Activated CD4-positive, alpha-beta T cell treated with anti-CD3 and anti-CD28 coated beads, Interleukin-2, amount 50 U/mL, for 24 hours (primary cell): Measurements from ENCODE around the gene AADACL4.
A peak's percentile ranks its signal among the peaks of the same experiment; 100 is the strongest.
"Not testable (repeated sequence)": the region's sequence is repeated elsewhere in the genome, so short reads cannot be mapped to it uniquely, and the experiment has no call there.

Experiments used
- DNase-seq, 2 donors: peaks; one replicate each; pipeline ENCODE4 v3.0.0-alpha.2; 2020; ENCODE audit warnings: low read depth in 1 of 2, low spot score in 1 of 2

AADACL4 gene

DNA sequence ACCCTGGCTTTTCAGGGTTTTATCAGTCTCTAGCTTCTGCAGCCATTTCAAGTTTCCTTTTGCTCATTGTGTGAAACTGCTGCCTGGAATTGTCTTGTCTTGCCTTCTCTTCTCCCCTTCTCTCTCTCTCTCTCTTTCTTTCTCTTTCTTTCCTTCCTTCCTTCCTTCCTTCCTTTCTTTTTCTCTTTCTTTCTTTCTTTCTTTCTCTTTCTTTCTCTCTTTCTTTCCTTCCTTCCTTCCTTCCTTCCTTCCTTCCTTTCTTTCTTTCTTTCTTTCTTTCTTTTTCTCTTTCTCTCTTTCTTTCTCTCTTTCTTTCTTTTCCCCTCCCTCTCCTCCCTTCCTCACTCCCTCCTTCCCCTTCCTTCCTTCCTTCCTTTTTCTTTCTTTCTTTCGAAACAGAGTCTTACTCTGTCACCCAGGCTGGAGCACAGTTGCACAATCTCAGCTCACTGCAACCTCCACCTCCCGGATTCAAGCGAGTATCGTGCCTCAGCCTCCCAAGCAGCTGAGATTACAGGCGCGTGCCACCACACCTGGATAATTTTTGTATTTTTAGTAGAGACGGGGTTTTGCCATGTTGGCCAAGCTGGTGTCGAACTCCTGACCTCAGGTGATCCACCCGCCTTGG is 14.1 kb downstream of the AADACL4 start:
- not testable (repeated sequence) for DNase-seq

DNA sequence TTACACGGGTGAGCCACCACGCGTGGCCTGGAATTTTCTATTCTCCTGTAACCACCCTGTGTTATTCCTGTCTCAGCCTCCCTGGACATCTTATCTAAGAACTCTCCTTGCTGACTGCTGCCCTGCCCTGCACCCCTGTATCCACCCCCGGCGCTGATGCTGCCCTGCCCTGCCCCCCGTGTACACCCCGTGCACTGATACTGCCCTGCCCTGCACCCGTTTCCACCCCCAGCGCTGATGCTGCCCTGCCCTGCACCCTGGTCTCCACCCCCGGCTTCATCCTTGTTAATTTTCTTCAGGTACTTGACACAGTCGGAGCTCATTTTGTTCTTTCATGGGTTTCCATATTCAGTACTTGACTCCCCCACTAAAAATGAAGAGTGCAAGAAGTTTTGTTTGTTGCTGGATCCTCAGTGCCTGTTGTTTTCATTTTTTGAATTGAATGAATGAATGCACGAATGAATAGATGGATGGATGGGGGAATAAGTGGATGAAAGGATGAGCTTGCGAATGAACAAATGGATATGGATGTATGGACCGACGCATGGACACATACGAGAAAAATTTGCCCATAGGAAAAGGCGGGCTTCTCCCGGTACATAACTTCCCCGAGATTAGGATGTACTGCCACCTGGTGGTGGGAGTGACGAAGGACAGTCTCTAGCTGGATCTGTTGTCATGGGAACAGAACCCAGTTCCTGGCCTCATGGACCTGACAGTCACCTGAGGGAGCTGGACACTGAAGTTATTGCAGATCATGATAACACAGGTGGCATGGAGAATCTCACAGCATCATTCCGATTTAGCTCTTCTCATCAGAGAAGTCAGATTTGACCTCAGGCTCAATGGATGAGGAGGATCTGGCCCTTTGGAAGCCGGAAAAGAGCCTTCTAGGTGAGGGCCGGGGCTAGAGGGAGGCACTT is 14.9 kb downstream of the AADACL4 start:
- DNase-seq, result peak; percentile 32 to 73

DNA sequence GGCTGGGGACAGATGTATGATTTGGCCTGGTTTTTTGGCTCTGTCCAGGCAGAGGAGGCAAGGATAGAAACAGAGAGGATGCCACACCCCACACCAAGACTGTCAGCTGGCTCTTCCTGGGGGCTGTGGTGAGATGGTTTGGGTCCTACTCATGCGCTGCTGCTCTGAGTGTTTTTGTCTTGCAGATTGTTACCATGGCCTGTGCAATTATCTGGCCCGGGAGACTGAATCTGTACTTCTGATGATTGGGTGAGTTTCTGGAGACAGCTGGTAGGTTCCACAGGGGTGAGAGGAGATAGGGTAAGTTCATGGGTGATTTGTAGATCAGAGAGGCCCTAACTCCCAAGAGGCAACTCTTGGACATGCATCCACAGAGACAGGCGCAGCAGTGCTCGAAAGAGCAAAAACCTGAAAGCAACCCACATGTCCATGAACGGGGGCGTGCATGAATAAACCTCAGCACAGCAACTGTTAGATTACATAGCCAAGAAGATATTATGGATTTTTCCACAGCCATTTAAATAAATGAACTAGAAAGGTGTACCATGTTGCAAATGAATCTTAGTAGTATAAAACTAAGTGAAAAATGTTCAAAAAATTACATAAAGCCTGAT is 17.8 kb downstream of the AADACL4 start:
- no peak for DNase-seq

DNA sequence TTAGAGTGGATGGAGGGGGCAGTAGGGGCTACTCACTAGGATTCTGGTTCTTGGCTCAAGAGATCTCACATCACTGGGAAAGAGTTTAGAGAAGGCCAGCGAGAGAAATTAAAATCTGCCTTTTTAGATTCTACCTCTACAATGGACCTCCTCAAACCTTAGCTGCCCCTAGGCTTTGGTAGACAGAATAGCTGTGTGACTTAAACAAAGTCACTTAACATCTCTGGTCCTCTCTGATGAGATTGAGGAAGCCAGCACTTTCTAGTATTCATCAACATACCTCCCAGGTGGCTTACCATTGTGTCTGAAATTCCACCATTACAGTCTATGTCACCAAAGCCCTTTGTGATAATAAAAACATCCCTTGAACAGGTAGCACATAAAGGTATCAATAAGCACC is 18.7 kb downstream of the AADACL4 start:
- DNase-seq, result no peak

DNA sequence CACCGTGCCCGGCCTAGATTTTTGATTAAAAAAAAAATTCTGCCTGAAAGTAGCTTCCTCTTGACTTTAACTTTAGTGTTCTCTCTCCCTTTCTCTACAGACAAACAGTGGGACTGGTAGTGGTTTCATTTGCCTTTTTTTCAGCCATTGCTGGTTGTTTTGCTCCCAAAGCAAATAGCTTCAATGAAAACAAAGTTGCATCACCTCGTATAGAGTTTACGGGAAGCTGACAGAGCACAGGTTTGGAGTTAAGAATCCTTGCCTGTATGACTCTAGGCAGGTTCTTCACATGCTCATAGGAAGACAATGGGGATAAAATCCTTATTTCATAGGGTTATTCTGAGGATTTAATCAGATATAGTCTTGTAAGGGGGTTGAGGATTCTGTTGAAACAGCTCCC is 21.6 kb downstream of the AADACL4 start:
- DNase-seq, result no peak

DNA sequence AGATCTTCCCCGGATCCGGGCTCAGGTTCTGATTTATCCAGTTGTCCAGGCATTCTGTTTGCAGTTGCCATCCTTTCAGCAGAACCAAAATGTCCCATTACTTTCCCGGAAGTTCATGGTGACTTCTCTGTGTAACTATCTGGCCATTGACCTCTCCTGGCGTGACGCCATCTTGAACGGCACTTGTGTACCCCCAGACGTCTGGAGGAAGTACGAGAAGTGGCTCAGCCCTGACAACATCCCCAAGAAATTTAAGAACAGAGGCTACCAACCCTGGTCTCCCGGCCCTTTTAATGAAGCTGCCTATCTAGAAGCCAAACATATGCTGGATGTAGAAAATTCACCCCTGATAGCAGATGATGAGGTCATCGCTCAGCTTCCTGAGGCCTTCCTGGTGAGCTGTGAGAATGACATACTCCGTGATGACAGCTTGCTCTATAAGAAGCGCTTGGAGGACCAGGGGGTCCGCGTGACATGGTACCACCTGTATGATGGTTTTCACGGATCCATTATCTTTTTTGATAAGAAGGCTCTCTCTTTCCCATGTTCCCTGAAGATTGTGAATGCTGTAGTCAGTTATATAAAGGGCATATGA is 22.4 kb downstream of the AADACL4 start:
- DNase-seq, result no peak

DNA sequence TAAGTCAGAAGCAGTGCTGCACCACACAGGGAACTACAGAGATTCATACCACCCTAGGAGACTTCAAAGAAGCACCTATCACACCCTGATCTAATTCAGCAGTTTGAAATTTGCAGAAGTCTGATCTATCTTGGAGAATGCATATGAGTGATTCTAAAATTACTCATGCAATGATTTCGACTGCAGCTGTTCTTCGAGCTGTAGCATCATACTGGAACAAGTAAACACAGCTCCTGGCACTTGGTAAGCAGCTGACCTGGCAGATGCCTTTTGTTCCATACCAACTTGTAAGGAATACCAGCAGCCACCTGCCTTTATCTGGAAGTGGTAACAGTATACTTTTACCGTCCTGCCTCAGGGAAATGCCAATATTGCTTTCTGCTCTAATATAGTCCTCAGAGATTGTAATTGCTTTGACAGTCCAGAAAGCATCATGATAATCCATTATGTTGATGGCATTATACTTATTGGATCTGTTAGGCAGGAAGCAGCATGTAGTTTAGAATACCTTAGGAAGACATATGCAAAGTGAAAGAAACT is 25.7 kb downstream of the AADACL4 start:
- DNase-seq, result no peak

DNA sequence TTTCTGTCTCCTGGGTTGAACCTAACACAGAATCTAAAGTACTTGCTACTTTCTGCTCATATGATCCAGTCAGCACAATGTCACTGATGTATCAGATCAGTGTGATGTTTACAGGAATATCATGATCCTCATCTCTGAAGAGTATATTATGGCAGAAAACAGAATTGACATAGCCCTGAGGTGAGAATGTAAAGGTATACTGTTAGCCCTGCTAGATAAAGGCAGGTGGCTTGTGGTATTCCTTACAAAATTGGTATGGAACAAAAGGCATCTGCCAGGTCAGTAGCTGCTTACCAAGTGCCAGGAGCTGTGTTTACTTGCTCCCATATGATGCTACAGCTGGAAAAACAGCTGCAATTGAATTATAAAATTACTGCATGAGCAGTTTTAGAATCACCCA is 30.5 kb downstream of the AADACL4 start:
- DNase-seq, result no peak

DNA sequence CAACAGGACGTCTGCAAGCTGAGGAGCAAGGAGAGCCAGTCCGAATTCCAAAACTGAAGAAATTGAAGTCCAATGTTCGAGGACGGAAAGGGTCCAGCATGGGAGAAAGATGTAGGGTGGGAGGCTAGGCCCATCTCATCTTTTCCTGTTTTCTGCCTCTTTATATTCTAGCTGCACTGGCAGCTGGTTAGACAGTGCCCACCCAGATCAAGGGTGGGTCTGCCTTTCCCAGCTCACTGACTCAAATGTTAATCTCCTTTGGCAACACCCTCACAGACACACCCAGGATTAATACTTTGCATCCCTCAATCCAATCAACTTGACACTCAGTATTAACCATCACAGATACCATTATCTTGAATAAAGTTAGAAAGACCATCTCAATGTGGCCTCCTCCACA is 32.2 kb downstream of the AADACL4 start:
- DNase-seq, result not testable (repeated sequence)

DNA sequence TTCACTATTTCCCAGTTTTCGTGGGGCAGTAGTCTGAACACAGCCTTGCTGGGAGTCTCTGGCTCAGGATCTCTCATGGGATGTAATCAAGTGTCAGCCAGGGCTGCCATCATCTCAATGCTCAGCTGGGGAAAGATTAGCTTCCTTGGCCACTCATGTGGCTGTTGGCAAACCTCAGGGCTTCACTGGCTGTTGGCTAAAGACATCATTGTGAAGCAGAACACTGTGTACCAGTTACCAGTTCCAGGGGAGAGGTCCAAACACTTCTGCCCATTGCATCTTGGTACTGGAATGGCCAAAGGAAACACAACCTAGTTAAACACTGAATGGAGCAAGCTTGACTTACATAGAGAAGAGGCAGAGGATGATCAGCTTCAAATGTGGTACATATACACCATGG is 33.7 kb downstream of the AADACL4 start:
- no peak for DNase-seq

DNA sequence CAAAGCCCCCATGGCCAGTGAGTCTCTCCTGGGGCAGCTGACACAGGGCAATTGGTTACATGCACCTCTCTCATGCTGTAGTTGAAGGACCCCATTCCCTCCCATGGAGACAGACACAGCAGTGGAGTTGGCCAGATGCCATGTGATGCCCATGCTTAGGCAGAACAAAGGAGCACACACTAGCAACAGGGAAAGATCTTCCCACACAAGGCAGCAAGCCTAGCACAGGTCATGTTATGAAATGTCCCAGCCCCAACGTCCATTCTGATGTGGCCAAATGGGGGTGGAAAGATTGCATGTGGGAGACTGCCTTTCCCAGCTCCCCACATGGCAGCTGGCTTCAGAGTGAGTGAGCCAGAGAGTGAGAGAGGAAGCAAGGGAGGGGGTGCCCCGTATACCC is 34.5 kb downstream of the AADACL4 start:
- DNase-seq, result no peak

DNA sequence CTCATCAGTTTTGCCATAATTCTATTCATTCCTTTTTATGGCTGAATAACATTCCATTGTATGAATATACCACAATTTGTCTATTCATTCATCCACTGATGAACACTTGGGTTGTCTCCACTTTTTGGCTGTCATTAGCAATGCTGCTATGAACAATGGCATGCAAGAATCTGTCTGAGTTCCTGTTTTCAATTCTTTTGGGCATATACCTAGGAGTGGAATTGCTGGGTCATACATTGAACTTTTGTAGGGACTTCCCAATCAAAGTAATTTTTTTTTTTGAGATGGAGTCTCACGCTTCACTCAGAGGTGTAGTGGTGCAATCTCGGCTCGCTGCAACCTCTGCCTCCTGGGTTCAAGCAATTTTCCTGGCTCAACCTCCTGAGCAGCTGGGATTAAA is 34.9 kb downstream of the AADACL4 start:
- DNase-seq, result no peak

DNA sequence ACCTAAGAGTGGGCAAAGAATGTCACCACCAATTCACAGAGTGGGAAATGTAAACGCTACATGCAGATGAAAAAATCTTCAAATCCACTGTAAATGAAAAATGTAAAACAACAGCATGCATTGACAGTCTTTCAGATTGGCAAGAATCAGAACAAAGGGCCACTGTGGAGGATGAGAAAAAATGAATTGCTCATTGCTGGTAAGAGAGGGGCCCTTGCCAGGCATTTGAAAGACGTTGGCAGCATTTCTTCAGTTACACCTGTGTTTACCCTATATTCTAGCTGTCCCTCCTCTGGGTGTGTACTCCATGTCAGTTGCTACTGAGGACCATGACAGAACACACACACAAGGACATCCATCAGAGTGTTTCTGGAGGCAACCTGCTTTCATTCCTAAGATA is 46.3 kb downstream of the AADACL4 start:
- no peak for DNase-seq

DNA sequence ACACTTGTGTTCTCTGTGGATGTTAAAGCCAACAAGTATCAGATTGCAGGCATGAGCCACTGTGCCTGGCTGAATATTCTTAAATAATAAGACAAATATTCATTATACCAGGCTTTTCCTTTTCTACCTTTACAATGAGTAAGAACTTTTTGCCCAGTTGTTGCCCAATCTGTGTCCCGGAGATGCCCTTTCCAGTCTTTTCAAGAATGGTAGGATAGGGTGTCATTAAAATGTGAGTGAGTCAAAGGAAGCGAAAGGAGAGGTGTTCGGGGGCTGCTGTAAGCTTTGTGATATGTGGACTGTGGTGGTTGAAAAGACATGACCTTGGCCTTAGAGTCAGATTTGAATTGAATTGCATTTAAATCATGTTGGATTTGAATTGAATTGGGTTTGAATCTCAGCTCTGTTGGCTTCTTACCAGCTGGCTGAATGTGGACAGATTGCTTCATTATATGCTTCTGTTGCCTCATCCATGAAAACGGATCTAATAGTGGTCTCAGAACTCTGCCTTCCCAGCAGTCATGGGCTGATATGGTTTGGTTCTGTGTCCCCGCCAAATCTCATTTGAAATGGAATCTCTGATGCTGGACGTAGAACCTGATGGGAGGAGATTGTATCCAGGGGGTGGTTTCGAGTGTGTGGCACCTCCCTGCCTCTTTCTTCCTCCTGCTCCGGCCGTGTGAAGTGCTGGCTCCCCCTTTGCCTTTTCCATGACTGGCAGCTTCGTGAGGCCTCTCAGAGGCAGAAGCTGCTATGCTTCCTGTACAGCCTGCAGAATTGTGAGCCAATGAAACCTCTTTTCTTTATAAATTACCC is 49.3 kb downstream of the AADACL4 start:
- DNase-seq, result no peak

DNA sequence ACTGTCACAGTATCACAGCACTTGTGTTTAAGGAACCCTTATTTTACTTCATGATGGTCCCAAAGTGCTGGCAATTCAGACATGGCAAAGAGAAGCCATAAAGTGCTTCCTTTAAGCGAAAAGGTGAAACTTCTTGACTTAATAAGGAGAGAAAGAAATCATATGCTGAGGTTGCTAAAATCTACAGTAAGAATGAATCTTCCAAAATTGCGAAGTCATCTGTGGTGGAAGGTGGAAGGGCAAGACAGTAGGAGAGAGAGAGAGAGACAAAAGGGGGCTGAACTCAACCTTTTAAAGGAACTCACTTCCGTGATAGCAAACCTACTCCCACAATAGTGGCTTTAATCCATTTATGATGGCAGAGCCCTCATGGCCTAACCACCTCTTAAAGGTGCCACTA is 52.8 kb downstream of the AADACL4 start:
- DNase-seq, result no peak

DNA sequence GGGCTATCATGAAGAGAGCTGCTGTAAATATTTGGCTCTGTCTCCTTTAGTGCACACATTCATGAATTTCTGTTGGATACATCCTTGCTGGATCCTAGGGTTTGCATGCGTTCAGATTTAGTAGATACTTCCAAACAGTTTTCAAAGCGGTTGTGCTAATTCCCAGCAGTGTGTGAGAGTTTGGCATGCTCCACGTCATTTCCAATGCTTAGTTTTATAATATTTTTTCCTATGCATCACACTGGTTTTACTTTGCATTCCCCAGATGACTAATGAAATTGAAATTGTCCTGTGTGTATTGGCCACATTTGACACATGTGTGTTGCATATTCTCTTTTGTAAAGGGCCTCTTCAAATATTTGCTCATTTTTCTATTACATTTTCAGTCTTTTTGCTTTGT is 53.5 kb downstream of the AADACL4 start:
- no peak for DNase-seq

DNA sequence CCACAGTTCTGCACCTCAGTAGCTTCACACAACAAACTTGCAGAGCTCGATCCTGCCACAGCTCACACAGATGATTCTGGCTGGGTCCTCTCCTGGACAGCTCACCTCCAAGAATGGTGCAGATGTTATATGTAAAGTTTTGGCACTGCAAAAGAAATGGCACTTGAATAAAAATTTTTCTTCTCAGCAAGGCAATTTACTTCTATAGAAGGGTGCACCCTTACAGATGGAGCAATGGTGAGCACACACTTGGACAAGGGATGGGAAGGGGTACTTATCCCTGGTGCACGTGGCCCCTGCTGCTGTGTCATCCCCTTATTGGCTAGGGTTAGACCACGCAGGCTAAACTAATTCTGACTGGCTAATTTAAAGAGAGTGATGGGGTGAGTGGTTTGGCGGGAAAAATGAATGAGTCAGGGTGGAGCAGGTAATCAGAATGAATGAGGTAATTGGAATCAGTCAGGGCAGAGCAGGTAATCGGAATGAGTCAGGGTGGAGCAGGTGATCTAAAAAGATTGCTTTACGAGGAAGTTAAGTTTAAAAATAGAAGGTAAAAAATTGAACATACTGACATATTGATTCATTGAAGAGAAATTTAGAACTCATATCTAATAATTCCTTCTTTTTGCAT is 60.1 kb downstream of the AADACL4 start:
- DNase-seq, result no peak

DNA sequence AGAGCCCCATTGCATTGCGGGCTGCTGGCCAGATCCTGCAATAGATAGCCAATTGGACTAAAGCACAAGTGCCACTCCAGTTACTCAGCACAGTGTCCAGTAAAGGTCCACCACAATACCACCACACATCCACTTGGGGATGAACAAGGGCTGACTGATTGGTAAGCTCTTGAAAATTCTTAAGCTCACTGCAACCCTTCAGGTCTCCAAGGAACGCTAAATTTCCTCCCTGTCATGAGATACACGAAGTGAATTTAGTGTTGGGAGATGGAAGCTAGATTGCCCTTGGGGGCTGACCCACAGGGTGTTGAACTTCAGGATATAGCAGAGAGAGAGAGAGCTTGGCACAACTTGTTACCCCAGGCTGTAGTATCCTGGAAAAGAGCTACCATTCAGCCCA is 62.2 kb downstream of the AADACL4 start:
- no peak for DNase-seq

DNA sequence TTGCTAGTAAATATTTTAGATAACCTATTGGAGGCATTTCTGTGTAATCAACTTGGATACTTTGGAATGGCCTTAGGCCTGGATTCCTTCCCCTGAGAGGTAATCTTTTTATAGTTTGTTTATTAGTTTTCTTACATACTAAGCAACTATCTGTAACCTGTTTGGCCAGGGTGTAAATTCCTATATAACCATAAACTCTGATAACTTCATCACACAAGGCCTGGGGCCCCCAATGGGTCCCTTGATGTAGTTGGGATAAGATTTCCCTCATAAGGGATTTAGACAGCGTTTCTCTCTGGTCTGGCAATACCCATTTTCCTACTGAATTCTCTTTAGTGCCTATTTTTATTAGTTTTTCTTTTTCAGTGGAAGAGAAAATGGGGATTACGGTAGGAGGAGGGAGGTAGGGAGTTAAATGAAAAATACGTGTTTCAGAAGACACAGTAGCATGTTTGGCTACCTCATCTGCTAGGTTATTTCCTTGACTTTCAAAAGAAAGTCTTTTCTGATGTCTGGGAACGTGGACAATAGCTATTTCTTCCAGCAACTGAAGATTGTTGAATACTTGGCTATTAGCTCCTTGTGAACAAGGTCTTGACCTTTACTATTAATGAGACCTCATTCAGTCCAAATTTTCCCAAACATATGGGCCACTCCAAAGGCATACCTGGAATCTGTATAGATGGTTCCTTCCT is 64.7 kb downstream of the AADACL4 start:
- DNase-seq, result no peak

DNA sequence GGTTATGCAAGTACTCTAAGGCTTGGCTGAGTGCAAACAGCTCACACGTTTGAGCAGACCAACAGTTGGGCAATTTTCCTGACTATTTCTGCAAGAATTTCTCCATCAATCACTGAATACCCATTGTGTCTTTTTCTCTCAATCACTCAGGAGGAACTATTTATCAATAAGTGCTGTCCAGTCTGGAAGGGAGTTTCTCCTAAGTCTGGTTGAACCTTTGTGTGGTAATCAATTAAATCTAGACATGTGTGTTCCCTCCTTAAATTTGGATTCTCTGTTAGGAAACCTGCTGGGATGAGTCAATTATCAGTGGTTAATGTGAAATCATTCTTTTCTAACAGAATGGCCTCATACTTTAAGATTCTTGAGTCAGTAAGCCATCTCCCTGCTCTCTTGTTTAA is 65.2 kb downstream of the AADACL4 start:
- DNase-seq, result no peak
